GM23248 (cell line): ENCODE measurements around the gene GALP.

Experiments used
- EZH2 ChIP-seq: fragments of 200-600 bp; sonication (generic); IDR thresholded peaks from 2 replicates; pipeline ENCODE4 v1.6.1; 2018; ENCODE audit warnings: antibody characterized with exemption, mild to moderate bottlenecking; ENCODE audit not compliant: insufficient read depth, poor library complexity, severe bottlenecking
- EZH2phosphoT487 ChIP-seq: fragments of 200-600 bp; sonication (generic); IDR thresholded peaks from 2 replicates; pipeline ENCODE4 v1.6.1; 2018; ENCODE audit warnings: antibody characterized with exemption, moderate library complexity, mild to moderate bottlenecking, low read depth; ENCODE audit not compliant: insufficient read depth

DNA sequence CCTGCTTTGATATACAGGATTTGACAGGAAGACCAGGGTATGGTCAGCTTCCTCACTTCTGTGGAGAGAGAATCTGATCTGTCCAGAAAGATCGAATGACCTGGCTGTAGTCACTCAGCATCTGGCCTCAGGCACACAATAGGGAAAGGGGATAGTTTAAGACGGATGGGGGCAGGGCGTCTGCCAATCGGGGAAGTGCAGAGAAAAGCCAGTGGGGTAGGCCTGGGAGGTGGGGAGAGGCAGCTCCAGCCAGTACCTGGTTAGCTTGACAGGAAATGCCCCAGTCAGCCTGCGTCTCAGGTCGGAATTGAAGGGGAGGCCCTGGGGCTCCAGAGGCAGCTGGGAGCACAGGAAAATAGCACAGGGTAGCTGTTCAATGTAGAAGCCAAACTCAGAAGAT lies 22.3 kb upstream of the GALP start:
- TF ChIP-seq EZH2phosphoT487: no peak
- no peak for TF ChIP-seq EZH2
